Activated T-cell treated with anti-CD3 and anti-CD28 coated beads for 4 hours (primary cell): ENCODE data around the gene CARMIL1.

Experiments
- DNase-seq: peaks from one replicate; pipeline ENCODE4 v3.0.0-alpha.2; 2020

Gene CARMIL1

DNA sequence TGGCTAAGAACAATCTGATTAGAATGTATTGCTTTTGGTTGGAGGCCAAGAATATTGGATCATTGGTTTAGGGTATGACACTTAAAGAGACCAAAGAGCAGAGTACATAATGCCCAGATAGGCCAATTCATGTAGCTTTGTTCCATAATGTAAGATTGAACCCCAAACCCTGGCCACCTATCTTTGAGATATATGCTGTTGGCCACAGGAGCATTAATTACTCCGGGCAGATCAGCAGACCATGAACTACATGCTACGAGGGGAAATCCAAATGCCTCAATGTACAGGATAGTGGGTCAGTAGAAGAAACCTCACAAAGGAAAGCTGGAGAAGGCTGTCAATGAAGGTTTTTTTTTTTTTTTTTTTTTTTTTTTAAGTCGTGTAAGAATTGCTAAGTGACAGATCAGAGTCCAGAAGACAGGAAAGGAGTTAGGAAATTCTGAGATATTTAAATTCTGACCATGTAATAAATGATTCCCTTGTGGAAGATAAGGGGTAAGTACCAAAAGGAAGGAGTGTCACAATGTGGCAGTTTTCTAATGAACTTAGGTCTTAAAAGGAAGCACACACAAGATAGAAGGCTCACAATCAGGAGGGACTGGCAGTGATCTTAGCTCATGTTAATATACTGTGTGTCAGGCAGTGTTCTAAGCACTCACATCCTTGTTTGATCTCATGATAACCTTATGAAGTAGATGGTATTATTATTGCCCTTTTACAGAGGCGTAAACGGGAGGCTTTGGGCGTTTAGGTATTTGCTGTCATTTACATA is 61.4 kb downstream of the CARMIL1 start:
- no peak for DNase-seq

- DNase-seq: no peak
Measured at GRCh38 chr6:25341203-25341552, 62.0 kb downstream of the CARMIL1 start.

DNA sequence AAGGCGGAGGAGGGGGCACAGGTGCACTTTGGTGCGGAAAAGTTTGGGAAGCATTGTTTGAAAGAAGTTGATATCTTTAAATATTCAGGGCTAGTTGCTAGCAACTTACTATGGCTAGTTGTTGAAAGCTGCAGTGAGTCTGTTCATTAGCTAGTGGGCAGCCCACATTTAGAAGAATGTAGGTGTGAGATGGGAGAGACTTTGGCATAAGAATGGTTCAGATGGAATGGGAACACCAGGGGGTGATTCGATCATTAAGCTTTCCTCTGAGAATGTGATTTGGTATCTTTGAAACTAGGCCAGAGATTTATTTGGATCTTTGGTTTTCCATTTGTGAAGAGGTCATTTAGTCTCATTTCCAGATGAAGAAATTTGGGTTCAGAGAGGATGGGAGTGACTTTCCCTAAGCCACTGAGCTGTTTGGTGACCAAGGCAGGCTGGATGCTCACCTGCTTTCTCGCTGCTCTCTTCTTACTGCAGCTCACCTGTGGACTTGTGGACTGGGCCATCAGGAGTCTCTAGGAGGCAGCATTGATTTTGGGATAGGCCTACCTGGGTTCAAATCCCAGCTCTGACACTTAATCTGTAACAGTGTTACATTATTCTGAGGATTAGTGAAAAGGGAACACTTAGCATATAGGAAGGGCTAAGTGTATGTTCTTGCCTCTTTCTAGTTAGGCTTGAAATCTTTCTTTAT is 62.9 kb downstream of the CARMIL1 start:
- DNase-seq: no peak

GRCh38 chr6:25342802-25343201 is 63.6 kb downstream of the CARMIL1 start:
- DNase-seq: no peak

DNA sequence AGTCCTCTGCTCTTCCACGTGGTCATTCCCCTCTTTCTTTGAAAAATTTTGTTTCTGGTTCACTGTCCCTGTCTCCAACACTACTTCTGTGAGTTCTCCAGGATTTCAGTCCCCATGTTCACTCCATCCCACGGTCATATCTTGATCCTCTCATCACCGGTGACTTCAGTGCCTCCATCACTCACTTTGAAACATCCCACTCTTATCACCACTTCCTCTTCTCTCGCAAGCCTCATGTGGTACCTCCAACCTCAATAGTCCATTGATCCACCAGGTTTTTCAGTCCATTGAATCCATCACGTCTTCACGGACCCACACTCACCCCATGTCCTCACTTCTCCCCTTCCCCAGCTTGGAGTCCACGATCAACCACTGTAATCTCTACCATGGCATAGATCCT is 64.8 kb downstream of the CARMIL1 start:
- DNase-seq: no peak

DNA sequence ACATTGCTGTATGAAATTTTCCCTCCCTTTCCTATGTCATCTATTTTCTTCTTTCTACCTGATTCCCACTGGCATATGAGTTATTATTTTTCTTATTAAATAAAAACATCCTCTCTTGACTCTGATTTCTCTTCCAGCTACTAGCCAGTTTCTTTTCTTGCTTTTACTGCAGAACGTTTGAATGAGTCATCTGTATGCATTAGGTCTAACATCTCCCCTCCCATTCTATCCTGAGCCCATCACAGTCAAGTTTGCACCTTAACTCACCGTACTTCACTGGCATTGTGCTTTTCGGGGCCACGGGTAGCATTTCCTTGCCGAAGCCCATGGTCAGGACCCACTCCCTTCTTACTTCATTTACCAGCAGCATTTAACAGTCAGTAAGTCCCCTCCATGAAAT is 65.7 kb downstream of the CARMIL1 start:
- DNase-seq: no peak

GRCh38 chr6:25346064-25346463 is 66.9 kb downstream of the CARMIL1 start:
- DNase-seq: no peak

DNA sequence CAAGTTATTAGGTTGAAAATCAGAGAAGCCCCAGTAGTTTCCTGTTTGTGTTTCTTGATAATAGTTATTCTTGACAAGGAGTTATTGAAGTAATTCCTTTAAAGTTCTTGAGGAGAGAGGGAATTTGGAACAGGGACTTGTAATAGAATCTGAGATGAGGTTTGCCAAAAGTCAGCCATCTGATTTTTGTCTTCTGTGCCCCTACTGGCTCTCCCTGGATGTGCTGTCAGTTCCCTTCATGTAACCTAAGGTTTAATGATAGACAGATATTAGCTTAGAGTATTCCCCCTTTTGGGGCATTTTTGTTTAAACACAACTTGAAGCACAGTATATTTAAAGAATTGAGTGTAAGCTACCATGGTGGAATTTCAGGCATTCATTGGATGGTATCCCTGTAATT is 71.4 kb downstream of the CARMIL1 start:
- no peak for DNase-seq

GRCh38 chr6:25351485-25351884 is 72.3 kb downstream of the CARMIL1 start:
- DNase-seq: no peak

DNA sequence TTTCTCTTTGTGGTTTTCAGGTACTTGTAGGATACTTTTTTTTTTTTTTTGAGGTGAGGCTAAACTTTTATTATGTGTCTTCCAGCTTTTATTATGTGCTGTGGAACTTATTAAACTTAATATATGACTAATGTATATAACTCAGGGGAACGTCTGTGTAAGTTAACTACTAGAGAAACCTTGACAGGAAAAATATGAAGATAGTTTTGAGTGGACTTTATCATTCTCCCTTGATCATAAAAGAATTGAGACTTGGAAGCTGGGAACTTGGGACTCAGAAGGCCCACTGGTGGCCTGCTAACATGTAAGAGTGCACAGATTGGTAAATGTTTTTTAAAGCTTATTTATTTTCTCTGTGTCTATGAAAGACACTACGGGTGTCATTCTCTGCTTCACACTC is 73.1 kb downstream of the CARMIL1 start:
- DNase-seq: no peak

- DNase-seq: no peak
Measured at GRCh38 chr6:25354078-25354932, 75.1 kb downstream of the CARMIL1 start.

DNA sequence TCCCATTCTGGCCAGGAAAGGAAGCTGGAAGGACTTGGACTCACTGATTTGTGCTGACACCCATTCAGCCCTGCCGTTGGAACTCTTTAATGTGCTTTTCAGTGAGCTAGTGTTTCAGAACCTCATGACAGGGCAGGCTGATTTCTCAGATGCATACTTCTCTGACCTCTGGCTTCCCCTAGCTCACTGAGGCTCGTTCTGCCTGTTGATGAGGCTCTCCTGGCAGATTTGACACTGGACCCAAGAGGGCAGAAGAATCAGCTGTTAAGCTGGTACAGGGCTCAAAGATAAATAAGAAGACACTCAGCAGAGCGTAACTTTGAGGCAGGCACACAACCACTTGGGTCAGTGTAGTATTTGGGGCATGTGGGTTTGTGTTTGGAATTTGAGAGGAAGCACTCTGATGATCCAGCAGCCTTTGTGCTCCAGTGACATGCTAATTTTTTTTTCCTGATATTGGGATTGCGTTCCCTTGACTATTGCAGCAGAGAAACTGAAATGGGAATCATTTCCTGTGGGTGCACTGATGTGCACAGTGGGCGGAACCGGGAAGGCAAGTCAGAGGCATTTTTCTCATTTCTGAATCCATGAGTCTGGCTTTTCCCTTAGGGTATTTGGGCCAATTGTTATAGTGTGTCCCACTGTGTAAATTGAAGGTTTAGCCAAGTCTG is 80.2 kb downstream of the CARMIL1 start:
- DNase-seq: no peak

DNA sequence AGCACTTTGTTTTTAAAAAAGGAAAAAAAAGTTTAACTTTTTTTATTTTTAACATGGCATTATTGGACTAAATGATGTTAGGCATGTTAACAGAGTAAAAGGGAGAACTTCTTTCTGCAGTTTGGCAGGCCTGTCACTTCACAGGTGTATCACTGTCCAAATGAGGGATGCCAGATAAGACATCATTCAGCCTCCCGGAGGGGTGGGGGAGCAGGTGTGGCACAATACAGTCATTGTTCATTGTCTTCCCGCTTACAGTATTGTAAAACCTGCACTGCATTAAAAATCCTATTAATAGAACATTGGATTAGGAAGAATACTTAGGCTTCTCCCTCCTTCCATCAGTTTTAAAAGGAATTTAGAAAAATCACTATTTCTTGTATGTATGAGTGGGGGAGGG is 80.7 kb downstream of the CARMIL1 start:
- no peak for DNase-seq

- DNase-seq: no peak
Measured at GRCh38 chr6:25360621-25361020, 81.4 kb downstream of the CARMIL1 start.

- no peak for DNase-seq
Measured at GRCh38 chr6:25363427-25363826, 84.3 kb downstream of the CARMIL1 start.

DNA sequence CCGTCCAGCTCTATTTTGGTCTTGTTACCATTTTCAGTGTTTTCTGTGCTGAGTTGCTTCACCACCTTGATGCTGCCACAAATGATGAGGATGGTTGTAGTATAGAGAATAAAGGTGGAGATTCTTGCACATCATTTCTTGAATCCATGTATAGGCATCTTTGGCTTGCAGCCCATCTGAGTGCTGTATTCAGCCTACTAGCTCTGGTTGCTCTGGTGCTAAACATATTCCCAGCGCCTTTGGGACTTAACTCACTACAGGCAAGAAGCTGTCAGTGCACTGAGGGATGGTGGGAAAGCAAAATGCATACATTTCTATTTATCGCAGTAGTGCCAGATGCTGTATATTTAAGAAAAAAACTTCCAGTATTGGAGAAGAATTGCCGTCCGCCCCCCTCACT is 86.0 kb downstream of the CARMIL1 start:
- no peak for DNase-seq

GRCh38 chr6:25366903-25367545 is 87.8 kb downstream of the CARMIL1 start:
- DNase-seq: no peak

GRCh38 chr6:25369036-25369432 is 89.9 kb downstream of the CARMIL1 start:
- DNase-seq: no peak

DNA sequence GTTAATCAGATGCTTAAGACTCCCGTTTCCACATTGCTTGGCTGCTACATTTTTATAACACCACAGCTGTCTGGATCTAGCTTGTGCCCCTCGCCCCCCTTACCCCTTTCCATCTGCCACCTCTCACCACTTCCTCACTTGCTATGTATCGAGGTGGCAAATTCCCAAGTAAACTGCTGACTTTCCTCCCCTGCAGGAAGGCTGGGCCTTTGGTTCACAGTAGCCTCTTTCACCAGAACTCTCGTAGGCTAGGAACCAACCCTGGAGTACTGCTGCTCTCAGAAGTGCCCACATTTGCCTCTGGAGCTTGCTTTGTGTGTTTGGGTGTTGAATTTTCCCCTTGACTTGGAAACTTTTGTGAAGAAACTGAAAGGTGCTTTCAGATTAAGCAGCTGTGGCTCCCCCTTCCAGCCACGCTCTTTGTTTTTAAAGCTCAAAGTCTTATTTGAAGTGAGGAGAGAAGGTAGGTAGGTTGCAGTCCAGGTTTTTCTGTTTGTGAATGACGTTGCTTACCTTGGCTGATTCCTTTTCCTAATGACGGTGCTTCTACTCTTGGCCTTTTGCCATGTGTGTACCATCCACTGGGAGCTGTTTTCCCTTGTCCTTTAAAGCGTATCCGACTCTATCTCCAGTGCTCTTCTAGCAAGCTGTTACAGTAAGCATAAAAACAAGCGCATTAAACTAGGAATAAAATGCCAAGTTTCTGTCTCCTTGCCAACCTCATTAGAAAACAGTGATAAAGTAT is 90.4 kb downstream of the CARMIL1 start:
- no peak for DNase-seq

DNA sequence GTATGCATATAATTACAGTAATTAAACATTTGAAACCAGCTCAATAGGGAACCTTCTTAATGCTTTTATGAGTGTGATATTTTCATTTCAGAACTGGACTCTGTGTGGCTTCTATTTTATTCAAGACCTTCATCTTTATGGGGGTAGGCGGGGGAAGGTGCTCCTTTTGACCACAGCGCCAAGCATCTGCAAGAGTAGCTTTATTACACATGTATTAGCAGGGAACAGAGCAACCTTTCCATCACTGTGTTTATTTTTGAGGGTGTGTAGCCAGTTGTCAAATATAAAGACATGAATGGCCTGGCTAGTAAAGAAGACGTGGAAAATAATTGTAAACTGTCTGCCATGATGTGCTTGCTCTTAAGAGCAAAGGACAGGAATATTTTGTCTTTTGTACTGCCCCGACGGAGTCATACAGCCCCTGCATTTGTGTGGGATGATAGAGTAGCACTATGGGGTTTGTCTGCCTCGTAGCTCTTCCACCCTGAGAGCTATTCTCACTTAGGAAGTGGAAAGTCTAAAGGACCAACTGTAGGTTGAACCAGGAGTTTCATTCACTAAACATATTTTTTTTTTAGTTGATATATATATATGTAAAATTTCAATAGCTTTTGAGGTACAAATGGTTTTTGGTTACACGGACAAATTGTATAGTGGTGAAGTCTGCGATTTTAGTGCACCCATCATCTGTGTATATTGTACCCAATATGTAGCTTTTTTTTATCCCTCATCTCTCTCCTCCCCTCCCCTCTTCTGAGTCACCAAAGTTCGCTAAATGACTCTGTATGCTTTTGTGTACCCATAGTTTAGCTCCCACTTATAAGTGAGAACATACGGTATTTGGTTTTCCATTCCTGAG is 91.2 kb downstream of the CARMIL1 start:
- DNase-seq: no peak

GRCh38 chr6:25371037-25371347 is 91.8 kb downstream of the CARMIL1 start:
- no peak for DNase-seq
